GM12878 (cell line): ENCODE data around the gene TBC1D10B. TPM values are rescaled to one million over a fixed set of nuclear protein-coding genes. Genes with fewer than 3 reads are reported as not detected.

Experiments
- ATF7 ChIP-seq: fragments of 450-650 bp; IDR thresholded peaks from 2 replicates; pipeline ENCODE4 v1.6.1; 2016; ENCODE audit warnings: low read depth, mild to moderate bottlenecking
- BACH1 ChIP-seq: fragments of 450-650 bp; IDR thresholded peaks from 2 replicates; pipeline ENCODE4 v1.6.1; 2017; ENCODE audit warnings: mild to moderate bottlenecking, borderline replicate concordance
- FOXM1 ChIP-seq: IDR thresholded peaks from 2 replicates; pipeline ENCODE4 v1.6.1; 2012; ENCODE audit warnings: low read depth, mild to moderate bottlenecking, inconsistent platforms, low read length, moderate library complexity
- HDAC6 ChIP-seq: fragments of 200-600 bp; sonication (generic); IDR thresholded peaks from one replicate; pipeline ENCODE4 v1.8.0; 2017; ENCODE audit warnings: antibody characterized with exemption; ENCODE audit not compliant: unreplicated experiment
- MEF2B ChIP-seq: fragments of 450-650 bp; IDR thresholded peaks from 2 replicates; pipeline ENCODE4 v1.6.1; 2018; ENCODE audit warnings: mild to moderate bottlenecking, moderate library complexity; ENCODE audit not compliant: partially characterized antibody, poor library complexity, severe bottlenecking
- MTA3 ChIP-seq: IDR thresholded peaks from 2 replicates; pipeline ENCODE4 v1.6.1; 2012; ENCODE audit warnings: low read length, inconsistent platforms, borderline replicate concordance
- NBN ChIP-seq: fragments of 450-650 bp; IDR thresholded peaks from 2 replicates; pipeline ENCODE4 v1.6.1; 2016
- NFIC ChIP-seq: IDR thresholded peaks from 2 replicates; pipeline ENCODE4 v1.6.1; 2012; ENCODE audit warnings: low read depth, mild to moderate bottlenecking, inconsistent platforms, low read length, moderate library complexity
- POLR2A ChIP-seq: IDR thresholded peaks from 2 replicates; pipeline ENCODE4 v1.6.1; 2011; ENCODE audit warnings: low read depth, mild to moderate bottlenecking, low read length
- RB1 ChIP-seq: fragments of 450-650 bp; formaldehyde crosslinking; IDR thresholded peaks from 2 replicates; pipeline ENCODE4 v1.6.1; 2017; ENCODE audit warnings: mild to moderate bottlenecking, borderline replicate concordance
- RUNX3 ChIP-seq: IDR thresholded peaks from 2 replicates; pipeline ENCODE4 v1.6.1; 2012; ENCODE audit warnings: low read length, inconsistent platforms
- SMAD5 ChIP-seq: IDR thresholded peaks from 2 replicates; pipeline ENCODE4 v1.6.1; 2016; ENCODE audit warnings: antibody characterized with exemption, low read depth
- SMARCA5 ChIP-seq: fragments of 450-650 bp; IDR thresholded peaks from 2 replicates; pipeline ENCODE4 v1.6.1; 2017; ENCODE audit warnings: mild to moderate bottlenecking
- SREBF1 ChIP-seq: IDR thresholded peaks from 2 replicates; pipeline ENCODE4 v1.6.1; 2012; ENCODE audit warnings: mild to moderate bottlenecking, low read length
- TAF1 ChIP-seq: IDR thresholded peaks from 2 replicates; pipeline ENCODE4 v1.6.1; 2011; ENCODE audit warnings: mild to moderate bottlenecking, low read depth, low read length, borderline replicate concordance
- ZNF207 ChIP-seq: fragments of 450-650 bp; IDR thresholded peaks from 2 replicates; pipeline ENCODE4 v1.6.1; 2014; ENCODE audit warnings: antibody characterized with exemption, mild to moderate bottlenecking, borderline replicate concordance
- ZNF384 ChIP-seq: IDR thresholded peaks from 2 replicates; pipeline ENCODE4 v1.6.1; 2012; ENCODE audit warnings: low read depth, mild to moderate bottlenecking, low read length, improper control_type of control experiment, borderline replicate concordance
- polyA plus RNA-seq, 11 experiments: library from polyadenylated mRNA; depleted of rRNA in 4 of 11; unstranded in 6 of 11; stranded (reverse) in 5 of 11; fragments of >200 nt; fragmentation: Nextera tagmentation in 4 of 11; fragmentation: Illumina TruSeq in 1 of 11; extraction: Ambion mirVana in 4 of 11; extraction: Trizol in 1 of 11; gene quantifications; 1 replicate in 1 of 11; 2 replicates in 10 of 11; pipeline versions ENCODE4 v1.2.1 to v1.2.3, GENCODE V29; 2011 to 2016; ENCODE audit warnings: inconsistent platforms in 2 of 11, missing spikeins in 2 of 11, low read depth in 1 of 11
- total RNA-seq, 4 experiments: library from RNA; depleted of rRNA in 3 of 4; stranded (reverse); fragments of >200 nt in 3 of 4; fragmentation: Illumina TruSeq in 1 of 4; extraction: Trizol in 1 of 4; gene quantifications; 2 replicates each; pipeline versions ENCODE4 v1.2.1 to v1.2.3, GENCODE V29; 2013 to 2021
- TF ChIP-seq, protein P1 (sequence below): fragments of 450-650 bp; IDR thresholded peaks from 2 replicates; pipeline ENCODE4 v1.6.1; 2017; ENCODE audit warnings: mild to moderate bottlenecking, moderate library complexity
- TF ChIP-seq, protein P2 (sequence below): fragments of 450-650 bp; formaldehyde crosslinking; IDR thresholded peaks from 2 replicates; pipeline ENCODE4 v1.4.0; 2022; ENCODE audit warnings: mild to moderate bottlenecking, moderate library complexity
- TF ChIP-seq, protein P3 (sequence below): IDR thresholded peaks from 2 replicates; pipeline ENCODE4 v1.6.1; 2011; ENCODE audit warnings: mild to moderate bottlenecking, low read depth, low read length, moderate library complexity; ENCODE audit not compliant: insufficient replicate concordance

TBC1D10B gene
- total and polyA plus RNA-seq, 10 of the 15 experiments (the other 5 are each of a cell fraction or from before 2014, with no cell fraction given), result 2.2 to 51.2 (median 11.6) TPM

DNA sequence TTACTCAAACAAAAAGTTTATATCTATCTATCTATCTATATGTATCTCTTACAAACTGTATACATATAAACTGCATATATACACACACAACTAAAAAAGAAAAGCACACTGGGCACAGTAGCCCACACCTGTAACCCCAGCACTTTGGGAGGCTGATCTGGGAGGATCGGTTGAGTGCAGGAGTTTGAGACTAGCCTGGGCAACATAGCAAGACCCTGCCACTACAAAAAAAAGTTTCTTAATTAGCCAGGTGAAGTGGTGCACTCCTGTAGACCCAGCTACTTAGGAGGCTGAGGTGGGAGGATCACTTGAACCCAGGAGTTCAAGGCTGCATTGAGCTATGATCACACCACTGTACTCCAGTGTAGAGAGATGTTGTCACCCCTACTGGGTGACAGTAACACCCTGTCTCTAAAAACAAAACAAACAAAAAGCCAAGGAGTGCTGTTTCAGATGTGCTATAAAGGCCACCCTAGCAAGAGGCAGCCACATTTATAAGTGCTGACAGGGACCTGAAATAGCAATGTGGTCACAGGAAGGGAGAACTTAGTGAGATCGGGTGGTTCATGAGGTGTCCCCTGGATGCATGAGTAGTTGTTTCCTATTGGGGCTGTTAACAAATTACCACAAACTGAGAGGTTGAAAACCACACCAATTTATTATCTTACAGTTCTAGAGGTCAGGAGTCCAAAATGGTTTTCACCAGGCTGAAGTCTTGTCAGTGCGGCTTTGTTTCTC, 20.0 kb downstream of the TBC1D10B start (continued):
- no peak for TF ChIP-seq SREBF1
- TF ChIP-seq POLR2A, result no peak
- TF ChIP-seq ZNF384, result peak; percentile 18; the same call in 1 of the 2 replicates
- peak; percentile 68; the same call in 1 of the 2 replicates for TF ChIP-seq BACH1
- TF ChIP-seq, protein P1, sequence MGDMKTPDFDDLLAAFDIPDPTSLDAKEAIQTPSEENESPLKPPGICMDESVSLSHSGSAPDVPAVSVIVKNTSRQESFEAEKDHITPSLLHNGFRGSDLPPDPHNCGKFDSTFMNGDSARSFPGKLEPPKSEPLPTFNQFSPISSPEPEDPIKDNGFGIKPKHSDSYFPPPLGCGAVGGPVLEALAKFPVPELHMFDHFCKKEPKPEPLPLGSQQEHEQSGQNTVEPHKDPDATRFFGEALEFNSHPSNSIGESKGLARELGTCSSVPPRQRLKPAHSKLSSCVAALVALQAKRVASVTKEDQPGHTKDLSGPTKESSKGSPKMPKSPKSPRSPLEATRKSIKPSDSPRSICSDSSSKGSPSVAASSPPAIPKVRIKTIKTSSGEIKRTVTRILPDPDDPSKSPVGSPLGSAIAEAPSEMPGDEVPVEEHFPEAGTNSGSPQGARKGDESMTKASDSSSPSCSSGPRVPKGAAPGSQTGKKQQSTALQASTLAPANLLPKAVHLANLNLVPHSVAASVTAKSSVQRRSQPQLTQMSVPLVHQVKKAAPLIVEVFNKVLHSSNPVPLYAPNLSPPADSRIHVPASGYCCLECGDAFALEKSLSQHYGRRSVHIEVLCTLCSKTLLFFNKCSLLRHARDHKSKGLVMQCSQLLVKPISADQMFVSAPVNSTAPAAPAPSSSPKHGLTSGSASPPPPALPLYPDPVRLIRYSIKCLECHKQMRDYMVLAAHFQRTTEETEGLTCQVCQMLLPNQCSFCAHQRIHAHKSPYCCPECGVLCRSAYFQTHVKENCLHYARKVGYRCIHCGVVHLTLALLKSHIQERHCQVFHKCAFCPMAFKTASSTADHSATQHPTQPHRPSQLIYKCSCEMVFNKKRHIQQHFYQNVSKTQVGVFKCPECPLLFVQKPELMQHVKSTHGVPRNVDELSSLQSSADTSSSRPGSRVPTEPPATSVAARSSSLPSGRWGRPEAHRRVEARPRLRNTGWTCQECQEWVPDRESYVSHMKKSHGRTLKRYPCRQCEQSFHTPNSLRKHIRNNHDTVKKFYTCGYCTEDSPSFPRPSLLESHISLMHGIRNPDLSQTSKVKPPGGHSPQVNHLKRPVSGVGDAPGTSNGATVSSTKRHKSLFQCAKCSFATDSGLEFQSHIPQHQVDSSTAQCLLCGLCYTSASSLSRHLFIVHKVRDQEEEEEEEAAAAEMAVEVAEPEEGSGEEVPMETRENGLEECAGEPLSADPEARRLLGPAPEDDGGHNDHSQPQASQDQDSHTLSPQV, result no peak
- TF ChIP-seq SMAD5, result no peak
- peak; percentile 15; the same call in 1 of the 2 replicates for TF ChIP-seq RB1
- TF ChIP-seq MEF2B, result peak; percentile 93
- TF ChIP-seq NBN, result peak; percentile 97
- no peak for TF ChIP-seq TAF1
- TF ChIP-seq, protein P2, sequence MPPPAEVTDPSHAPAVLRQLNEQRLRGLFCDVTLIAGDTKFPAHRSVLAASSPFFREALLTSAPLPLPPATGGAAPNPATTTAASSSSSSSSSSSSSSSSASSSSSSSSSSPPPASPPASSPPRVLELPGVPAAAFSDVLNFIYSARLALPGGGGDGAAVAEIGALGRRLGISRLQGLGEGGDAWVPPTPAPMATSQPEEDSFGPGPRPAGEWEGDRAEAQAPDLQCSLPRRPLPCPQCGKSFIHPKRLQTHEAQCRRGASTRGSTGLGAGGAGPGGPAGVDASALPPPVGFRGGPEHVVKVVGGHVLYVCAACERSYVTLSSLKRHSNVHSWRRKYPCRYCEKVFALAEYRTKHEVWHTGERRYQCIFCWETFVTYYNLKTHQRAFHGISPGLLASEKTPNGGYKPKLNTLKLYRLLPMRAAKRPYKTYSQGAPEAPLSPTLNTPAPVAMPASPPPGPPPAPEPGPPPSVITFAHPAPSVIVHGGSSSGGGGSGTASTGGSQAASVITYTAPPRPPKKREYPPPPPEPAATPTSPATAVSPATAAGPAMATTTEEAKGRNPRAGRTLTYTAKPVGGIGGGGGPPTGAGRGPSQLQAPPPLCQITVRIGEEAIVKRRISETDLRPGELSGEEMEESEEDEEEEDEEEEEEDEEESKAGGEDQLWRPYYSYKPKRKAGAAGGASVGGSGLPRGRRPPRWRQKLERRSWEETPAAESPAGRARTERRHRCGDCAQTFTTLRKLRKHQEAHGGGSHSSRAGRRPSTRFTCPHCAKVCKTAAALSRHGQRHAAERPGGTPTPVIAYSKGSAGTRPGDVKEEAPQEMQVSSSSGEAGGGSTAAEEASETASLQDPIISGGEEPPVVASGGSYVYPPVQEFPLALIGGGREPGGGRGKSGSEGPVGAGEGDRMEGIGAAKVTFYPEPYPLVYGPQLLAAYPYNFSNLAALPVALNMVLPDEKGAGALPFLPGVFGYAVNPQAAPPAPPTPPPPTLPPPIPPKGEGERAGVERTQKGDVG, result no peak
- peak; percentile 87 for TF ChIP-seq FOXM1
- peak; percentile 87 for TF ChIP-seq NFIC
- peak; percentile 56; the same call in 1 of the 2 replicates for TF ChIP-seq ZNF207
- peak; percentile 99 for TF ChIP-seq SMARCA5
- TF ChIP-seq, protein P3, sequence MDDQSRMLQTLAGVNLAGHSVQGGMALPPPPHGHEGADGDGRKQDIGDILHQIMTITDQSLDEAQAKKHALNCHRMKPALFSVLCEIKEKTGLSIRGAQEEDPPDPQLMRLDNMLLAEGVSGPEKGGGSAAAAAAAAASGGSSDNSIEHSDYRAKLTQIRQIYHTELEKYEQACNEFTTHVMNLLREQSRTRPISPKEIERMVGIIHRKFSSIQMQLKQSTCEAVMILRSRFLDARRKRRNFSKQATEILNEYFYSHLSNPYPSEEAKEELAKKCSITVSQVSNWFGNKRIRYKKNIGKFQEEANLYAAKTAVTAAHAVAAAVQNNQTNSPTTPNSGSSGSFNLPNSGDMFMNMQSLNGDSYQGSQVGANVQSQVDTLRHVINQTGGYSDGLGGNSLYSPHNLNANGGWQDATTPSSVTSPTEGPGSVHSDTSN, result peak; percentile 71
- peak; percentile 97; the same call in 1 of the 2 replicates for TF ChIP-seq MTA3
- TF ChIP-seq RUNX3, result peak; percentile 100
- peak; percentile 96 for TF ChIP-seq ATF7
- TF ChIP-seq HDAC6, result no peak
